ENCODE measurements around the gene GRIN1. TPM values are rescaled to one million over a fixed set of nuclear protein-coding genes. Genes with fewer than 3 reads are reported as not detected.

Gene GRIN1
- polyA plus RNA-seq, 10 donors = 0.07 TPM; not detected in 8

- no peak for DNase-seq
Measured at GRCh38 chr9:137146527-137146918, 7.6 kb downstream of the GRIN1 start.

GRCh38 chr9:137147091-137147792 lies 8.3 kb downstream of the GRIN1 start:
- no peak for DNase-seq

- DNase-seq = no peak
Measured at GRCh38 chr9:137147793-137148160, 8.8 kb downstream of the GRIN1 start.

GRCh38 chr9:137148242-137148641 lies 9.3 kb downstream of the GRIN1 start:
- DNase-seq = no peak

- no peak for DNase-seq
Measured at GRCh38 chr9:137148661-137149060, 9.7 kb downstream of the GRIN1 start.

- DNase-seq = no peak
Measured at GRCh38 chr9:137149363-137149762, 10.4 kb downstream of the GRIN1 start.

- no peak for DNase-seq
Measured at GRCh38 chr9:137149942-137150616, 11.1 kb downstream of the GRIN1 start.

- no peak for DNase-seq
Measured at GRCh38 chr9:137150617-137151457, 11.9 kb downstream of the GRIN1 start.

GRCh38 chr9:137152844-137153405 lies 14.0 kb downstream of the GRIN1 start:
- no peak for DNase-seq

- DNase-seq = no peak
Measured at GRCh38 chr9:137156567-137157375, 17.8 kb downstream of the GRIN1 start.

- no peak for DNase-seq
Measured at GRCh38 chr9:137157618-137158415, 18.9 kb downstream of the GRIN1 start.

- DNase-seq = no peak
Measured at GRCh38 chr9:137158625-137159024, 19.7 kb downstream of the GRIN1 start.

- DNase-seq = no peak
Measured at GRCh38 chr9:137159105-137160053, 20.4 kb downstream of the GRIN1 start.

GRCh38 chr9:137160054-137160425 lies 21.1 kb downstream of the GRIN1 start:
- no peak for DNase-seq

- no peak for DNase-seq
Measured at GRCh38 chr9:137160716-137161557, 22.0 kb downstream of the GRIN1 start.

GRCh38 chr9:137161558-137162486 lies 22.9 kb downstream of the GRIN1 start:
- DNase-seq = no peak

Measured in muscle of back (tissue), 11 donors.